ENCODE results near the gene F8.

GRCh38 chrX:154829134-154829533 is 193.4 kb downstream of the F8 start:
- TF ChIP-seq CTCF (conservative IDR thresholded peaks at IDR 0.05; ENCODE audit: low read depth, low read length), result no peak
- no peak for TF ChIP-seq EZH2 (IDR thresholded peaks at IDR 0.05; ENCODE audit: low read length, unreplicated experiment)
- TF ChIP-seq EZH2phosphoT487 (IDR thresholded peaks at IDR 0.05; ENCODE audit: borderline replicate concordance, low read length), result no peak
